Pancreas (tissue), 10 donors: ENCODE measurements around the gene MAP2K2. TPM values are rescaled to one million over a fixed set of nuclear protein-coding genes. Genes with fewer than 3 reads are reported as not detected.

ENCODE experiments used
- ATAC-seq, 4 donors: fragments of 200-7000 bp; cut with Tn5 transposase; one replicate each; pipeline versions ENCODE4 v1.8.0 to v1.9.1; 2020; ENCODE audit warnings: mild to moderate bottlenecking in 4 of 4, moderate library complexity in 4 of 4
- DNase-seq, 6 donors: peaks; one replicate each; pipeline ENCODE4 v3.0.0-alpha.2; 2020
- FAIRE-seq: peaks from 2 replicates; lab custom pipeline; 2012; peaks lifted over from hg19 to GRCh38; lab: Jason Lieb, UNC
- H3K27ac ChIP-seq, 4 donors: fragments of 200-600 bp; sonication (generic); 1 replicate in 3 of 4; 2 replicates in 1 of 4; pipeline versions ENCODE4 v1.5.0 to v1.8.0; 2020
- H3K27me3 ChIP-seq, 4 donors: fragments of 200-600 bp; one replicate each; pipeline ENCODE4 v1.8.0; 2021
- H3K36me3 ChIP-seq, 3 donors: fragments of 200-600 bp; sonication (generic) in 1 of 3; one replicate each; pipeline versions ENCODE4 v1.5.0 to v1.8.0; 2020 to 2021
- H3K4me1 ChIP-seq, 3 donors: fragments of 200-600 bp; one replicate each; pipeline ENCODE4 v1.8.0; 2021
- H3K4me3 ChIP-seq, 4 donors: fragments of 200-600 bp; sonication (generic) in 2 of 4; one replicate each; pipeline versions ENCODE4 v1.5.0 to v1.8.0; 2020 to 2021
- H3K9me3 ChIP-seq, 4 donors: fragments of 200-600 bp; one replicate each; pipeline ENCODE4 v1.8.0; 2021
- CTCF ChIP-seq, 4 donors: fragments of 200-600 bp; sonication (generic) in 3 of 4; IDR thresholded peaks; one replicate each; pipeline versions ENCODE4 v1.5.0 to v1.8.0; 2021; ENCODE audit warnings: antibody characterized with exemption in 4 of 4
- WGBS, 2 donors: extraction: QIAGEN DNeasy Blood & Tissue Kit; methylation state at CpG; one replicate each; pipeline ENCODE4 v1.1.7; 2013; 5-methylcytosine and 5-hydroxymethylcytosine counted together
- intact Hi-C, 3 donors: fragments of 100-400 bp; cut with DNase I; formaldehyde crosslinking; loops; one replicate each; pipeline versions ENCODE4 v1.11.1 to v1.14.2; 2022
- polyA plus RNA-seq, 2 donors: library from polyadenylated mRNA; stranded (reverse); fragments of 200-250 nt; gene quantifications; one replicate each; pipeline ENCODE4 v1.2.3, GENCODE V29; 2013
- total RNA-seq, 6 donors: library from RNA; stranded (reverse); fragmentation: NEBNext Ultra II Directional in 4 of 6; extraction: Animal tissue kit (Norgen Biotek cat#: 25700) in 4 of 6; gene quantifications; one replicate each; pipeline versions ENCODE4 v1.2.1 to v1.2.4, GENCODE V29; 2021 to 2023
- donor health status: healthy with polysubstance abuse.
- donor health status: DM: no; HTN: no; CAD: no; lungs with moderate emphysema.
- donor health status: DM: no; HTN: no; CAD: no.
- donor health status: control.
- donor health status: control.
- donor health status: Bipolar disorder and iron deficiency.
- donor health status: DM: yes; HTN: yes; CAD: no.
- donor health status: DM: no; HTN: no; CAD: no.
- donor health status: DM: no; HTN: no; CAD: no.
- donor health status: DM: yes; HTN: yes; CAD: no.

The MAP2K2 gene
- total and polyA plus RNA-seq, 8 donors, result 52.4 to 183 (median 74.2) TPM

GRCh38 chr19:4083677-4084546 lies 40.0 kb downstream of the MAP2K2 start:
- Histone ChIP-seq H3K9me3 (no peaks in the 10 kb centered on the region), H3K4me1 (no peaks in the 10 kb centered on the region), H3K27ac (no peak overlapping the region), H3K4me3 (no peak overlapping the region), H3K27me3 (no peaks in the 10 kb centered on the region), H3K36me3 (no peaks in the 10 kb centered on the region)
- 71 to 72% methylated on average over 20 to 28 of the region's 28 CpGs for WGBS, 2 donors
- no peak for FAIRE-seq
- no peak for DNase-seq
- ATAC-seq, result peak in 3 of 4 donors; percentile 21 to 44 (median 44)
- no peak for TF ChIP-seq CTCF (IDR thresholded peaks at IDR 0.05)
- intact Hi-C loops, result no loop called here

GRCh38 chr19:4082172-4082571 lies 41.8 kb downstream of the MAP2K2 start:
- intact Hi-C loops, result no loop called here
- no peaks in the 10 kb centered on the region for H3K36me3 ChIP-seq
- DNase-seq, result no peak
- no peaks in the 10 kb centered on the region for H3K27me3 ChIP-seq
- FAIRE-seq, result no peak
- no peaks in the 10 kb centered on the region for H3K9me3 ChIP-seq
- H3K4me1 ChIP-seq, result no peaks in the 10 kb centered on the region
- H3K4me3 ChIP-seq, result no peak overlapping the region
- H3K27ac ChIP-seq, result no peak overlapping the region
- 85 to 91% methylated on average over 9 of the region's 9 CpGs for WGBS, 2 donors
- no peak for ATAC-seq
- TF ChIP-seq CTCF (IDR thresholded peaks at IDR 0.05), result no peak

GRCh38 chr19:4081441-4082129 lies 42.3 kb downstream of the MAP2K2 start:
- FAIRE-seq (no peak), ATAC-seq (no peak), DNase-seq (no peak)
- H3K4me1 ChIP-seq, result no peaks in the 10 kb centered on the region
- no peak overlapping the region for H3K27ac ChIP-seq
- 30 to 43% methylated on average over 2 of the region's 2 CpGs for WGBS, 2 donors
- intact Hi-C loops, result no loop called here
- H3K27me3 ChIP-seq, result no peaks in the 10 kb centered on the region
- no peaks in the 10 kb centered on the region for H3K36me3 ChIP-seq
- no peak overlapping the region for H3K4me3 ChIP-seq
- no peak for TF ChIP-seq CTCF (IDR thresholded peaks at IDR 0.05)
- H3K9me3 ChIP-seq, result no peaks in the 10 kb centered on the region

GRCh38 chr19:4080473-4080872 lies 43.4 kb downstream of the MAP2K2 start:
- no peak overlapping the region for H3K27ac ChIP-seq
- H3K4me1 ChIP-seq, result no peaks in the 10 kb centered on the region
- H3K4me3 ChIP-seq, result no peak overlapping the region
- no peaks in the 10 kb centered on the region for H3K9me3 ChIP-seq
- WGBS, 2 donors, result 68 to 74% methylated on average over 6 of the region's 6 CpGs
- H3K27me3 ChIP-seq, result no peaks in the 10 kb centered on the region
- H3K36me3 ChIP-seq, result no peaks in the 10 kb centered on the region
- intact Hi-C loops, result no loop called here
- ATAC-seq (no peak), FAIRE-seq (no peak), DNase-seq (no peak)
- no peak for TF ChIP-seq CTCF (IDR thresholded peaks at IDR 0.05)
